Endothelial cell of umbilical vein (primary cell): ENCODE measurements around the gene EXO5. TPM values are rescaled to one million over a fixed set of nuclear protein-coding genes. Genes with fewer than 3 reads are reported as not detected.

ENCODE experiments used
- BruUV-seq: library from RNA; stranded (reverse); fragments of 400-500 nt; replicated peaks from 2 replicates; lab custom pipeline; 2021; lab: Mats Ljungman, UMichigan
- CTCF ChIA-PET: fragments of 300-600, 350-600 bp; sonication (Branson Sonifier 250); formaldehyde crosslinking; loops from one replicate; lab custom pipeline; 2021; ENCODE audit warnings: antibody characterized with exemption, inconsistent platforms; lab: Charles Lee
- POLR2A ChIA-PET: fragments of 300-600, 350-600 bp; sonication (Branson Sonifier 250); formaldehyde crosslinking; loops from one replicate; lab custom pipeline; 2021; ENCODE audit warnings: antibody characterized with exemption, inconsistent platforms; lab: Charles Lee
- DNase-seq: peaks from one replicate; pipeline ENCODE4 v3.0.0-alpha.2; 2011; ENCODE audit warnings: low read depth, low spot score
- FAIRE-seq: peaks from 2 replicates; lab custom pipeline; 2011; peaks lifted over from hg19 to GRCh38; lab: Jason Lieb, UNC
- H2AFZ ChIP-seq: 2 replicates; pipeline ENCODE4 v1.6.0; 2012; ENCODE audit warnings: low read depth, low read length, control low read depth, inconsistent platforms
- H3K27ac ChIP-seq: 2 replicates; pipeline ENCODE4 v1.5.1; 2011; ENCODE audit warnings: low read depth, mild to moderate bottlenecking, control low read depth, low read length, moderate library complexity; ENCODE audit not compliant: insufficient read depth
- H3K27me3 ChIP-seq, 2 experiments: 2 replicates each; pipeline versions ENCODE4 v1.6.0 to v1.6.1; 2011; ENCODE audit warnings: low read length in 2 of 2, mixed read lengths in 1 of 2; ENCODE audit not compliant: control insufficient read depth in 2 of 2, insufficient read depth in 2 of 2
- H3K36me3 ChIP-seq, 2 experiments: 2 replicates in 1 of 2; 3 replicates in 1 of 2; pipeline ENCODE4 v1.5.1; 2011; ENCODE audit warnings: low read length in 2 of 2, mild to moderate bottlenecking in 1 of 2, moderate library complexity in 1 of 2; ENCODE audit not compliant: control insufficient read depth in 2 of 2, insufficient read depth in 2 of 2; ENCODE audit errors: extremely low read depth in 1 of 2
- H3K4me1 ChIP-seq: 3 replicates; pipeline ENCODE4 v1.5.1; 2011; ENCODE audit warnings: mild to moderate bottlenecking, low read length; ENCODE audit not compliant: control insufficient read depth, insufficient read depth; ENCODE audit errors: extremely low read depth
- H3K4me2 ChIP-seq: 2 replicates; pipeline ENCODE4 v1.6.1; 2011; ENCODE audit warnings: low read length, control low read depth, mixed read lengths; ENCODE audit not compliant: insufficient read depth
- H3K4me3 ChIP-seq, 3 experiments: fragments of 200-600 bp in 1 of 3; sonication (generic), shearing (Covaris generic) in 1 of 3; replicated peaks in 1 of 3; 2 replicates each; pipeline ENCODE4 v1.5.1; 2011 to 2016; ENCODE audit warnings: control low read depth in 3 of 3, low read length in 3 of 3, mild to moderate bottlenecking in 2 of 3, inconsistent platforms in 1 of 3, low read depth in 1 of 3, moderate library complexity in 1 of 3; ENCODE audit not compliant: insufficient read depth in 1 of 3
- H3K79me2 ChIP-seq: 2 replicates; pipeline ENCODE4 v1.6.0; 2012; ENCODE audit warnings: low read length, inconsistent platforms; ENCODE audit not compliant: control insufficient read depth, insufficient read depth
- H3K9ac ChIP-seq: replicated peaks from 2 replicates; pipeline ENCODE3; 2011; ENCODE audit warnings: low read length, control low read depth; ENCODE audit not compliant: insufficient read depth; ENCODE audit errors: extremely low read depth
- H3K9me1 ChIP-seq: replicated peaks from 3 replicates; pipeline ENCODE4 v1.6.0; 2011; ENCODE audit warnings: mild to moderate bottlenecking, low read length; ENCODE audit not compliant: control insufficient read depth, insufficient read depth; ENCODE audit errors: extremely low read depth
- H3K9me3 ChIP-seq: replicated peaks from 2 replicates; pipeline ENCODE4 v1.5.1; 2012; ENCODE audit warnings: low read length, inconsistent platforms; ENCODE audit not compliant: control insufficient read depth, insufficient read depth
- H4K20me1 ChIP-seq: replicated peaks from 2 replicates; pipeline ENCODE3; 2011; ENCODE audit warnings: mild to moderate bottlenecking, low read length; ENCODE audit not compliant: control insufficient read depth, insufficient read depth; ENCODE audit errors: extremely low read depth
- CTCF ChIP-seq, 2 donors: IDR thresholded peaks; 1 replicate in 1 of 2; 2 replicates in 1 of 2; pipeline ENCODE4 v1.5.1; 2011; ENCODE audit warnings: low read length in 2 of 2, mild to moderate bottlenecking in 2 of 2, moderate library complexity in 2 of 2, control low read depth in 1 of 2, inconsistent platforms in 1 of 2, low read depth in 1 of 2; ENCODE audit not compliant: insufficient read depth in 1 of 2; ENCODE audit errors: extremely low read depth in 1 of 2
- EZH2 ChIP-seq: IDR thresholded peaks from 2 replicates; pipeline ENCODE4 v1.6.1; 2012; ENCODE audit warnings: borderline replicate concordance, low read depth, mild to moderate bottlenecking, moderate library complexity, low read length, inconsistent platforms; ENCODE audit not compliant: severe bottlenecking
- FOS ChIP-seq: IDR thresholded peaks from 2 replicates; pipeline ENCODE4 v1.6.1; 2011; ENCODE audit warnings: mild to moderate bottlenecking, low read length, moderate library complexity, borderline replicate concordance; ENCODE audit not compliant: insufficient read depth
- GATA2 ChIP-seq: IDR thresholded peaks from 2 replicates; pipeline ENCODE4 v1.7.0; 2011; ENCODE audit warnings: low read depth, mild to moderate bottlenecking, moderate library complexity, mixed read lengths, low read length; ENCODE audit not compliant: insufficient read length, insufficient read depth
- JUN ChIP-seq: IDR thresholded peaks from 2 replicates; pipeline ENCODE4 v1.6.1; 2011; ENCODE audit warnings: borderline replicate concordance, low read depth; ENCODE audit not compliant: insufficient read length, insufficient read depth
- MAX ChIP-seq: IDR thresholded peaks from 2 replicates; pipeline ENCODE4 v1.6.1; 2011; ENCODE audit not compliant: insufficient read depth, insufficient read length
- MYC ChIP-seq: IDR thresholded peaks from one replicate; pipeline ENCODE4 v1.6.1; 2011; ENCODE audit warnings: mild to moderate bottlenecking, low read depth, low read length
- POLR2A ChIP-seq: IDR thresholded peaks from 2 replicates; pipeline ENCODE4 v1.6.1; 2012; ENCODE audit warnings: low read depth, mild to moderate bottlenecking, control low read depth, low read length
- POLR2AphosphoS5 ChIP-seq: IDR thresholded peaks from 2 replicates; pipeline ENCODE4 v1.6.1; 2012; ENCODE audit warnings: low read depth, mild to moderate bottlenecking, control low read depth, low read length, moderate library complexity; ENCODE audit not compliant: insufficient read depth
- dilution Hi-C: fragments of 300-500 bp; cut with MboI; formaldehyde crosslinking; loops from one replicate; pipeline ENCODE4 v1.15.0; 2019; ENCODE audit warnings: low sequenced_read_pairs; ENCODE audit not compliant: extremely low pct_ligation_motif_present
- intact Hi-C: fragments of 100-400 bp; cut with micrococcal nuclease; formaldehyde crosslinking; loops from one replicate; pipeline ENCODE4 v1.10.0; 2022
- polyA plus RNA-seq, 4 experiments: library from polyadenylated mRNA; depleted of rRNA in 3 of 4; stranded (reverse) in 3 of 4; unstranded in 1 of 4; fragments of >200 nt; gene quantifications; 2 replicates each; pipeline versions ENCODE4 v1.2.1 to v1.2.3, GENCODE V29; 2011 to 2012; ENCODE audit warnings: missing spikeins in 1 of 4
- total RNA-seq: library from RNA; stranded (reverse); gene quantifications from 2 replicates; pipeline ENCODE4 v1.2.3, GENCODE V29; 2021

Gene EXO5
- total and polyA plus RNA-seq, 2 donors (not counting 3 experiments of a cell fraction or from before 2014, with no cell fraction given): 7.0 to 13.0 TPM

GRCh38 chr1:40507973-40508372 lies 594 bp upstream of the EXO5 start:
- ChIA-PET POLR2A (interaction anchor here (1.4 kb wide), 1 partner anchor 30 kb away, joined by 4 read pairs; no protein-coding TSS in a partner anchor), CTCF (interaction anchor here (1.0 to 1.7 kb wide), 3 partner anchors 9 to 70 kb away, joined by 5 to 13 read pairs (median 5); partner anchors contain the start of gene ZNF684)
- Histone ChIP-seq H3K9ac (peak overlapping the region; percentile 64), H3K27me3 (no peaks in the 10 kb centered on the region), H3K79me2 (peaks cover 3% of the 10 kb centered on the region), H3K9me1 (no peaks in the 10 kb centered on the region), H2AFZ (peak overlapping the region; percentile 85), H3K4me3 (peak overlapping the region; percentile 61 to 79 (median 78)), H4K20me1 (no peaks in the 10 kb centered on the region), H3K27ac (no peak overlapping the region), H3K9me3 (no peaks in the 10 kb centered on the region), H3K4me1 (peaks cover 9% of the 10 kb centered on the region), H3K36me3 (no peaks in the 10 kb centered on the region), H3K4me2 (peak overlapping the region; percentile 80)
- dilution Hi-C loops (no loop called here), intact Hi-C loops (loop anchor here (2.0 kb wide), 2 partner anchors 29 to 57 kb away; partner anchors contain the start of gene ZFP69B)
- TF ChIP-seq FOS: no peak
- no peak for TF ChIP-seq POLR2A
- no peak for TF ChIP-seq CTCF (IDR thresholded peaks at IDR 0.05; ENCODE audit: extremely low read depth in 1 of 2, insufficient read depth in 1 of 2, low read depth in 1 of 2, low read length in 2 of 2)
- no peak for TF ChIP-seq JUN
- TF ChIP-seq MYC: no peak
- TF ChIP-seq EZH2: no peak
- no peak for TF ChIP-seq MAX
- TF ChIP-seq POLR2AphosphoS5: no peak
- no peak for TF ChIP-seq GATA2
- no TSS peak for BruUV-seq
- no peak for FAIRE-seq
- no peak for DNase-seq
